HG02798 (cell line): ENCODE results near the gene FNIP2.
A peak's percentile ranks its signal among the peaks of the same experiment; 100 is the strongest.

Experiments
- ATAC-seq: cut with Tn5 transposase; IDR thresholded peaks from one replicate; pipeline ENCODE4 v1.9.1; 2021; ENCODE audit warnings: mild to moderate bottlenecking; ENCODE audit not compliant: unreplicated experiment, poor library complexity

FNIP2 gene

GRCh38 chr4:158829254-158829653, 60.4 kb downstream of the FNIP2 start:
- no peak for ATAC-seq

DNA sequence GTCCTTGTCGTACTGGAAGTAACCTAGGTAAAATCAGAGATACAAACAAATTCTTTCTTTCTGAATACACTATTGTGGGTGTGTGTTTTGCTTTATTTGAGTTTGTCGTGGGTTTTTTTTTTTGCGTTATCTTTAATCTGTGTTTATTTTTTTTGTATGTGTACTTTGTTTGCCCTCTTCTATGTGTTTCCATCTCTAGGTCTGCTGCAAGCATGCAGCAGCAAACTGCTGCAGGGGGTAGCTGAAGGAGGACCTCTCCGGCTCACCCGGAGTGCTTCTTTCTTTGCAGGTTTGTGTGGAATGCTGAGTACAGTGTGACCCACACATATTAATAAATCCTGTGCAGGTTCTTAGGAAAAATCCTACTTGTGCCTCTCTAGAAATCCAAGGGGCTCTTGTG, 64.8 kb downstream of the FNIP2 start:
- no peak for ATAC-seq

- peak; percentile 36 for ATAC-seq
Measured at GRCh38 chr4:158835226-158836001, 66.6 kb downstream of the FNIP2 start.

GRCh38 chr4:158836002-158836369, 67.2 kb downstream of the FNIP2 start:
- ATAC-seq: peak; percentile 54

GRCh38 chr4:158836828-158837449, 68.1 kb downstream of the FNIP2 start:
- no peak for ATAC-seq

GRCh38 chr4:158837527-158838141, 68.8 kb downstream of the FNIP2 start:
- no peak for ATAC-seq

DNA sequence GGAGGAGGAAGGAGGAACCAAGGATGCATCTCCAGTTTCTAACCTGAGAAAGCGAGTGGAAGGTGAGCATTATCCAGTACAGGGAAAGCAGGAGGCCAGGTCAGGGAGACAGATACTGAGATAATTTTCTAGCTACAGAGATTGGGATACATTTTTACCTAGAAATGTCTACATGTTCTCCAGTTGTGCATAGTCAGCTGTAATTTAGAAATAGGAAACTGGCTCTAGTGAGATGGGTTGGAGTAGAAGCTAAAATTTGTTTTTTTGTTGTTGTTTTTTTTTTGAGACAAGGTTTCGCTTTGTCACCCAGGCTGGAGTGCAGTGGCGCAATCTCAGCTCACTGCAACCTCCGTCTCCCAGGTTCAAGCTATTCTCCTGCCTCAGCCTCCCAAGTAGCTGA, 71.3 kb downstream of the FNIP2 start:
- no peak for ATAC-seq

- no peak for ATAC-seq
Measured at GRCh38 chr4:158841540-158841939, 72.7 kb downstream of the FNIP2 start.

- no peak for ATAC-seq
Measured at GRCh38 chr4:158845311-158846041, 76.7 kb downstream of the FNIP2 start.

GRCh38 chr4:158847535-158847934, 78.7 kb downstream of the FNIP2 start:
- no peak for ATAC-seq

- ATAC-seq: no peak
Measured at GRCh38 chr4:158849681-158850080, 80.9 kb downstream of the FNIP2 start.

- ATAC-seq: no peak
Measured at GRCh38 chr4:158850371-158850770, 81.5 kb downstream of the FNIP2 start.

DNA sequence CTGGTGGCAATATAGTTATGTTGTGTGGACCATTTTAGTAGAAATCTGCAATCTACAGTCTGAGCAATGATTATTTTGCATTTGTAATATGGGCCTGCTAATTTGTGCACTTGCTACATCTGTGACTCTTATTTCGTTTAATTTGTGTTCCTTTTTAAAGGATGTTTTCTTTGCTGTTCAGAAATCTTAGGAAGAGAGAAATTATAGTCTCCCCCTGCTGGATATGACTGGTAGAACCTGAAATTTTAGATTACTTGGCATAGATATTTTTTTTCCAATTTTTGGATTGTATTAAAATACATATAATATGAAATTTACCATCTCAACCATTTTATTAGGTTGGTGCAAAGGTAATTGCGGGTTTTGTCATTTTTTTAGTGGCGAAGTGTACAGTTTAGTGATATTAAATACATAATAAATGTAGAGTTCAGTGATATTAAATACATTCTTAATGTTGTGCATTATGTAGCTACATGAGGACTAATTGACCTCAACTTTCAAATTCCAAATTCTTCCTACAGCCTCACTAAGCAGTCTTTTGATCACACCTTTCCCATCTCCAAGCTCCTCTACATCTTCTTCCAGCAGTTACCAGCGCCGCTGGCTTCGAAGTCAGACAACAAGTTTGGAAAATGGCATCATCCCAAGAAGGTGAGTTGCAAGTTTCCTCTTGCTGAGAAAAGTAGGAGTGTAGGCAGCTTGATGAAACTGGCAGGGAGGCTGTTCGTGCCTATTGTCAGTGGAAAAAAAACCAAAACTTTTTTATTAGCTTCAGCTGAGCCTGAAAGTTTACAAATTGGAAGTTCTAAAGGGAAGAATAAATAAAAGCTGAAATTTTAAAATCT, 82.2 kb downstream of the FNIP2 start:
- no peak for ATAC-seq

DNA sequence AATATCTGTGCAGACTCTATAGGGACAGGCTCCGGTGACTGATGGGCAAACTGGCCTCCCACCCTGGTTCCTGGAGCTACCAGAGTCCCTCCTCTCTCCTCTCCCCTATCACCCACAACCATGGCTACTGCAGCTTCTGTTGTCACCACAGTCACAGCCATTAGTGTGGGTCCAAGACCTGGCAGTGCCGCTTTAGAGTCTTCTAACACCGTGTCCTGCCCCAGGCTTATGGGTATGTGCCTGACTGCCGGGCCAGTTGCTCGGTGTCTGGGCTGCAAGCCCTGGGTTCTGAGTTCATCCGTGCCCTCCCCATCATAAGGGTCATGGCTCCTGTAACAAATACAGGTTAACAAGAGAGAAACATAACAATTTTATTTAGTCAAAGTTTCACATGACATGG, 85.4 kb downstream of the FNIP2 start:
- ATAC-seq: no peak

DNA sequence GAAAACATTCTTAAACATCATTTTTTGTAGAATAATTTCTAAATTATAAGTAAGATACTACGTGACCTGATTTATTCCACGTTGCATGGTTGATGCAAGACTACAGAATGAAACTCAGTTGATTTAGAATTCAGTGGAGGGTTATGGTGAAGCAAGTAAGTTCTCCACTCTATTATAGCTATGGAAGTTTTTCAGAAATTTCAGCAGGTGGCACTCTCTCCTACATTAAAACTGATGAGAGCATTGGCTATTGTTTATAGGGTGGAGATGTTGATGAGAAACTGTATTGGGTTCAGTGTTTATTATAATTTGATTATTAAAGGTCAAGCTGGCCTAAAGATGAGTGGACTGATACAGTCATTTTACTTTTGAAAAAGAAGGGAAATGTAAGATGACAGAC, 88.0 kb downstream of the FNIP2 start:
- peak; percentile 56 for ATAC-seq

DNA sequence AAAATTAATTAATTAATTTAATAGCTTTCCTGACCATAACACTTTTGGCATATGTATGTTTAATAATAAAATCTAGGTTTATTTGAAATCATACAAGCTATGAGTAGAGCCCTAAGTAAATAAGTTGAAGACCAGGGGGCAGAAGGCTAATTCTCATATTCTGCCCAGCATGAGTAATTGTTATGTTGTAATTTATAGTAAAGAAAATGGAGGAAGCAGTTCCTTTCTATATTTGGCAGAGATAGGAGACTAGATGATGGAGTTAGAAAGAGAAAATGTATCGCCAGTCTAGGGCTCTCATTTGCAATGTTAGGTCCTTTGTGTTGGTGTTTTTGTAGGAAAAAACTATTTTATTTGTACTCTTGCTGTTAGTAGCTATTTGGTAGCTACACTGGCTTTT, 89.1 kb downstream of the FNIP2 start:
- no peak for ATAC-seq

- ATAC-seq: no peak
Measured at GRCh38 chr4:158858410-158859199, 89.8 kb downstream of the FNIP2 start.

GRCh38 chr4:158859661-158860060, 90.8 kb downstream of the FNIP2 start:
- no peak for ATAC-seq

DNA sequence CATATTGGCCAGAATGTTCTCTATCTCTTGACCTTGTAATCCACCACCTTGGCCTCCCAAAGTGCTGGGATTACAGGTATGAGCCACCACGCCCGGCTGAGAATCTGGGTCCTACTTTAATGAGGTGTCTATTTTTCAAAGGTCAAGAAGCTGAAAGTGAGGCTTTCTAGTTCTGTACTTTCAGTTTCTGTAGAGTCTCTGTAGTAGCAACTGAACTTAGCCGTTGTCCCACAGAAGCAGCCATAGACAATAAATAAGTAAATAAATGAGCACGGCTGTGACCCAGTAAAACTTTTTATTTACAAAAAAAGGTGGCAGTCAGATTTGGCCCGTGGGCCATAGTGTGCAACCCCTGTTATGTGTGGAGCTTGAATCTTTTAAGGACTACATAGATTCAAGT, 92.0 kb downstream of the FNIP2 start:
- peak; percentile 89 for ATAC-seq
